HG03108 (cell line): ENCODE data around the gene UBAP2L.
"Not testable (repeated sequence)": the region's sequence is repeated elsewhere in the genome, so short reads cannot be mapped to it uniquely, and the experiment has no call there.

Experiments
- ATAC-seq: cut with Tn5 transposase; IDR thresholded peaks from one replicate; pipeline ENCODE4 v1.9.1; 2021; ENCODE audit warnings: moderate library complexity; ENCODE audit not compliant: unreplicated experiment

UBAP2L gene

GRCh38 chr1:154199563-154199879, 21.2 kb upstream of the UBAP2L start:
- ATAC-seq: no peak

- ATAC-seq: not testable (repeated sequence)
Measured at GRCh38 chr1:154205778-154206177, 15.0 kb upstream of the UBAP2L start.

- ATAC-seq: no peak
Measured at GRCh38 chr1:154206196-154206595, 14.6 kb upstream of the UBAP2L start, which contains the start of gene CFAP141. TSS of gene CFAP141 (minus strand) at chr1:154206333. CDS start at chr1:154206307, 26 bp downstream.

- ATAC-seq: no peak
Measured at GRCh38 chr1:154207262-154207661, 13.5 kb upstream of the UBAP2L start.

GRCh38 chr1:154208677-154209388, 11.9 kb upstream of the UBAP2L start:
- ATAC-seq: no peak

GRCh38 chr1:154212083-154212482, 8.7 kb upstream of the UBAP2L start:
- ATAC-seq: no peak

- ATAC-seq: no peak
Measured at GRCh38 chr1:154213274-154213673, 7.5 kb upstream of the UBAP2L start.

GRCh38 chr1:154218545-154218944, 2.2 kb upstream of the UBAP2L start:
- no peak for ATAC-seq

GRCh38 chr1:154219541-154219940, 1.2 kb upstream of the UBAP2L start:
- ATAC-seq: no peak

- no peak for ATAC-seq
Measured at GRCh38 chr1:154220970-154221277, 169 bp downstream of the UBAP2L start.

GRCh38 chr1:154221278-154222001, 685 bp downstream of the UBAP2L start:
- ATAC-seq: no peak

GRCh38 chr1:154222518-154222917, 1.8 kb downstream of the UBAP2L start:
- no peak for ATAC-seq

GRCh38 chr1:154222918-154223317, 2.2 kb downstream of the UBAP2L start:
- no peak for ATAC-seq

- no peak for ATAC-seq
Measured at GRCh38 chr1:154223621-154224020, 2.9 kb downstream of the UBAP2L start.

GRCh38 chr1:154225370-154225769, 4.6 kb downstream of the UBAP2L start:
- no peak for ATAC-seq

- not testable (repeated sequence) for ATAC-seq
Measured at GRCh38 chr1:154231112-154231511, 10.4 kb downstream of the UBAP2L start.

GRCh38 chr1:154233127-154233526, 12.4 kb downstream of the UBAP2L start:
- not testable (repeated sequence) for ATAC-seq

- no peak for ATAC-seq
Measured at GRCh38 chr1:154236855-154237254, 16.1 kb downstream of the UBAP2L start.

GRCh38 chr1:154237435-154237834, 16.7 kb downstream of the UBAP2L start:
- no peak for ATAC-seq

GRCh38 chr1:154237880-154238506, 17.2 kb downstream of the UBAP2L start:
- ATAC-seq: no peak

- ATAC-seq: no peak
Measured at GRCh38 chr1:154239491-154239890, 18.7 kb downstream of the UBAP2L start.

GRCh38 chr1:154240294-154240833, 19.6 kb downstream of the UBAP2L start:
- ATAC-seq: no peak
